GM06990 (cell line): Measurements from ENCODE around the gene CHTF8.
A peak's percentile ranks its signal among the peaks of the same experiment; 100 is the strongest.
"Not testable (repeated sequence)": the region's sequence is repeated elsewhere in the genome, so short reads cannot be mapped to it uniquely, and the experiment has no call there.

Experiments
- DNase-seq: peaks from one replicate; pipeline ENCODE4 v3.0.0-alpha.2; 2011; ENCODE audit not compliant: insufficient read length; ENCODE audit errors: extremely low read depth
- H3K27me3 ChIP-seq: replicated peaks from 2 replicates; pipeline ENCODE4 v1.6.0; 2011; ENCODE audit warnings: low read length; ENCODE audit not compliant: control insufficient read depth, insufficient read depth
- H3K36me3 ChIP-seq: 2 replicates; pipeline ENCODE4 v1.5.1; 2011; ENCODE audit warnings: low read length; ENCODE audit not compliant: control insufficient read depth, insufficient read depth
- H3K4me3 ChIP-seq: replicated peaks from 2 replicates; pipeline ENCODE4 v1.5.1; 2011; ENCODE audit warnings: low read depth, mild to moderate bottlenecking, control low read depth, low read length
- CTCF ChIP-seq: IDR thresholded peaks from 2 replicates; pipeline ENCODE4 v1.5.1; 2011; ENCODE audit warnings: low read length, control low read depth, mild to moderate bottlenecking, inconsistent platforms; ENCODE audit not compliant: insufficient read depth, poor library complexity, severe bottlenecking

The CHTF8 gene

GRCh38 chr16:69160192-69160591 lies 27.8 kb upstream of the CHTF8 start:
- H3K4me3 ChIP-seq: no peak overlapping the region
- H3K36me3 ChIP-seq: peaks cover 14% of the 10 kb centered on the region
- DNase-seq: no peak
- no peak for TF ChIP-seq CTCF
- no peaks in the 10 kb centered on the region for H3K27me3 ChIP-seq

GRCh38 chr16:69157196-69157595 lies 24.8 kb upstream of the CHTF8 start:
- TF ChIP-seq CTCF: no peak
- no peak for DNase-seq
- Histone ChIP-seq H3K27me3 (no peaks in the 10 kb centered on the region), H3K36me3 (peaks cover 19% of the 10 kb centered on the region), H3K4me3 (no peak overlapping the region)

- Histone ChIP-seq H3K4me3 (no peak overlapping the region), H3K36me3 (peaks cover 17% of the 10 kb centered on the region), H3K27me3 (no peaks in the 10 kb centered on the region)
- TF ChIP-seq CTCF: peak; percentile 59
- no peak for DNase-seq
These were observed 17.9 kb upstream of the CHTF8 start for GRCh38 chr16:69150146-69150865.

GRCh38 chr16:69149621-69150020 lies 17.2 kb upstream of the CHTF8 start:
- H3K36me3 ChIP-seq: peaks cover 14% of the 10 kb centered on the region
- H3K4me3 ChIP-seq, H3K27me3 ChIP-seq, DNase-seq: not testable (repeated sequence)

- DNase-seq: no peak
- no peak for TF ChIP-seq CTCF
- Histone ChIP-seq H3K4me3 (no peak overlapping the region), H3K36me3 (peaks cover 15% of the 10 kb centered on the region), H3K27me3 (no peaks in the 10 kb centered on the region)
These were observed 13.3 kb upstream of the CHTF8 start for GRCh38 chr16:69145658-69146057.

GRCh38 chr16:69143116-69143515 lies 10.7 kb upstream of the CHTF8 start:
- Histone ChIP-seq H3K27me3 (no peaks in the 10 kb centered on the region), H3K4me3 (no peak overlapping the region), H3K36me3 (peaks cover 17% of the 10 kb centered on the region)
- DNase-seq: no peak
- no peak for TF ChIP-seq CTCF
